ENCODE data around the gene ACSM4. TPM values are rescaled to one million over a fixed set of nuclear protein-coding genes. Genes with fewer than 3 reads are reported as not detected.

ACSM4 gene, protein sequence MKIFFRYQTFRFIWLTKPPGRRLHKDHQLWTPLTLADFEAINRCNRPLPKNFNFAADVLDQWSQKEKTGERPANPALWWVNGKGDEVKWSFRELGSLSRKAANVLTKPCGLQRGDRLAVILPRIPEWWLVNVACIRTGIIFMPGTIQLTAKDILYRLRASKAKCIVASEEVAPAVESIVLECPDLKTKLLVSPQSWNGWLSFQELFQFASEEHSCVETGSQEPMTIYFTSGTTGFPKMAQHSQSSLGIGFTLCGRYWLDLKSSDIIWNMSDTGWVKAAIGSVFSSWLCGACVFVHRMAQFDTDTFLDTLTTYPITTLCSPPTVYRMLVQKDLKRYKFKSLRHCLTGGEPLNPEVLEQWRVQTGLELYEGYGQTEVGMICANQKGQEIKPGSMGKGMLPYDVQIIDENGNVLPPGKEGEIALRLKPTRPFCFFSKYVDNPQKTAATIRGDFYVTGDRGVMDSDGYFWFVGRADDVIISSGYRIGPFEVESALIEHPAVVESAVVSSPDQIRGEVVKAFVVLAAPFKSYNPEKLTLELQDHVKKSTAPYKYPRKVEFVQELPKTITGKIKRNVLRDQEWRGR
- polyA plus RNA-seq = not detected in 2 replicates

GRCh38 chr12:7303772-7304171 lies at the start of gene ACSM4:
Gene ACSM4 (plus strand): TSS chr12:7304072. CDS start chr12:7304332, 260 bp downstream.

Other genes starting within 250 kb of the ACSM4 start
- 9.1 and 16.7 TPM in 2 replicates for gene C1S, start 243.4 kb upstream of the ACSM4 start, polyA plus RNA-seq
- 0.78 and 8.0 TPM in 2 replicates for gene C1R, start 211.6 kb upstream of the ACSM4 start, polyA plus RNA-seq
- gene C1RL, start 194.9 kb upstream of the ACSM4 start, polyA plus RNA-seq = 2.8 and 4.1 TPM in 2 replicates
- gene RBP5, start 175.2 kb upstream of the ACSM4 start, polyA plus RNA-seq = 1.4 TPM in 1 of 2 replicates, not detected in the other
- gene CLSTN3, start 173.7 kb upstream of the ACSM4 start, polyA plus RNA-seq = 125 and 134 TPM in 2 replicates
- 4.6 and 5.6 TPM in 2 replicates for gene PEX5, start 114.4 kb upstream of the ACSM4 start, polyA plus RNA-seq
- gene CD163L1, start 140.1 kb downstream of the ACSM4 start, polyA plus RNA-seq = 0.63 TPM in 1 of 2 replicates, not detected in the other
- 3.0 TPM in 1 of 2 replicates, not detected in the other for gene CD163, start 199.7 kb downstream of the ACSM4 start, polyA plus RNA-seq

Measured in Purkinje cell (primary cell).